ENCODE data around the gene PHYHD1. TPM values are rescaled to one million over a fixed set of nuclear protein-coding genes. Genes with fewer than 3 reads are reported as not detected.

The PHYHD1 gene
- total RNA-seq, 4 donors from 2014 or later: 37.8 to 55.3 (median 45.8) TPM

DNA sequence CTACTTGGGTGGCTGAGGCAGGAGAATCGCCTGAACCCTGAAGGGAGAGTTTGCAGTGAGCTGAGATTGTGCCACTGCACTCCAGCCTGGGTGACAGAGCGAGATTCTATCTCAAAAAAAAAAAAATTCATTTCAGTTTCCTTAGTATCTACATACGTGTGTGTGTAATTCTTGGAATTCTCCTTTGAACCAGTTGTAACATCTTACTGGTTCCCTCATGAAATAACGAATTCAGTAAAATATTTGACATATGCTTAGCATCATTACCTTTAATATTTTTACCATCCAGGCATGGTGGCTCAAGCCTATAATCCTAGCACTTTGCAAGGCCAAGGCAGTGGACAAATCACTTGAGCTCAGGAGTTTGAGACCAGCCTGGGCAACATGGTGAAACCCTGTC lies 8.8 kb downstream of the PHYHD1 start:
- Histone ChIP-seq H3K9me3 (no peaks in the 10 kb centered on the region), H3K4me3 (no peak overlapping the region), H3K27me3 (no peaks in the 10 kb centered on the region), H3K36me3 (peaks cover 0 to 27% (median 0%) of the 10 kb centered on the region in 3 donors), H3K4me1 (peaks cover 0 to 11% (median 4%) of the 10 kb centered on the region in 4 donors), H3K27ac (no peak overlapping the region)
- no peak for DNase-seq (ENCODE audit: low spot score in 2 of 2)
- no peak for TF ChIP-seq POLR2A (IDR thresholded peaks at IDR 0.05)
- TF ChIP-seq, protein P1, sequence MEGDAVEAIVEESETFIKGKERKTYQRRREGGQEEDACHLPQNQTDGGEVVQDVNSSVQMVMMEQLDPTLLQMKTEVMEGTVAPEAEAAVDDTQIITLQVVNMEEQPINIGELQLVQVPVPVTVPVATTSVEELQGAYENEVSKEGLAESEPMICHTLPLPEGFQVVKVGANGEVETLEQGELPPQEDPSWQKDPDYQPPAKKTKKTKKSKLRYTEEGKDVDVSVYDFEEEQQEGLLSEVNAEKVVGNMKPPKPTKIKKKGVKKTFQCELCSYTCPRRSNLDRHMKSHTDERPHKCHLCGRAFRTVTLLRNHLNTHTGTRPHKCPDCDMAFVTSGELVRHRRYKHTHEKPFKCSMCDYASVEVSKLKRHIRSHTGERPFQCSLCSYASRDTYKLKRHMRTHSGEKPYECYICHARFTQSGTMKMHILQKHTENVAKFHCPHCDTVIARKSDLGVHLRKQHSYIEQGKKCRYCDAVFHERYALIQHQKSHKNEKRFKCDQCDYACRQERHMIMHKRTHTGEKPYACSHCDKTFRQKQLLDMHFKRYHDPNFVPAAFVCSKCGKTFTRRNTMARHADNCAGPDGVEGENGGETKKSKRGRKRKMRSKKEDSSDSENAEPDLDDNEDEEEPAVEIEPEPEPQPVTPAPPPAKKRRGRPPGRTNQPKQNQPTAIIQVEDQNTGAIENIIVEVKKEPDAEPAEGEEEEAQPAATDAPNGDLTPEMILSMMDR (IDR thresholded peaks at IDR 0.05): no peak
- no peak for TF ChIP-seq EP300 (IDR thresholded peaks at IDR 0.05)
- 85 to 90% methylated on average over 4 of the region's 4 CpGs for WGBS, 2 donors

DNA sequence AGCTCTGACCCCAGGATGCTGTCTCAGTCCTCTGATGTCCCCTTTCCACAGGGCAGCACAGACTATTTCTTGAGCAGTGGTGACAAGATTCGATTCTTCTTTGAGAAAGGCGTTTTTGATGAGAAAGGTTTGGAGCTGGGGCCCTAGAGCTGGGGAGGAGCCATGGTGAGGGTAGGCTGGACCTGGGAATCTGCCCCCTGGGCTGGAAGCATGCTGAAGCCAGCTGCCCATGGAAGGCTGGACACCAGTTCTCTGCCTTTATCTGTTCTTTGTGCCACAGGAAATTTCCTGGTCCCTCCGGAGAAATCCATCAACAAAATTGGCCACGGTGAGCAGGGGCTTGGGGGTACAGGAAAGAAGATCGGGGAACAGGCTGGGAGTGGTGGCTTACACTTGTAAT lies 12.9 kb downstream of the PHYHD1 start:
- Histone ChIP-seq H3K27ac (no peak overlapping the region), H3K4me3 (no peak overlapping the region), H3K27me3 (no peaks in the 10 kb centered on the region), H3K36me3 (peaks cover 0 to 52% (median 0%) of the 10 kb centered on the region in 3 donors), H3K9me3 (no peaks in the 10 kb centered on the region), H3K4me1 (no peaks in the 10 kb centered on the region)
- no peak for DNase-seq (ENCODE audit: low spot score in 2 of 2)
- WGBS, 2 donors: 80 to 90% methylated on average over 5 of the region's 5 CpGs
- TF ChIP-seq POLR2A (IDR thresholded peaks at IDR 0.05) (no peak), EP300 (IDR thresholded peaks at IDR 0.05) (no peak)
- TF ChIP-seq, protein P1 (IDR thresholded peaks at IDR 0.05): no peak

DNA sequence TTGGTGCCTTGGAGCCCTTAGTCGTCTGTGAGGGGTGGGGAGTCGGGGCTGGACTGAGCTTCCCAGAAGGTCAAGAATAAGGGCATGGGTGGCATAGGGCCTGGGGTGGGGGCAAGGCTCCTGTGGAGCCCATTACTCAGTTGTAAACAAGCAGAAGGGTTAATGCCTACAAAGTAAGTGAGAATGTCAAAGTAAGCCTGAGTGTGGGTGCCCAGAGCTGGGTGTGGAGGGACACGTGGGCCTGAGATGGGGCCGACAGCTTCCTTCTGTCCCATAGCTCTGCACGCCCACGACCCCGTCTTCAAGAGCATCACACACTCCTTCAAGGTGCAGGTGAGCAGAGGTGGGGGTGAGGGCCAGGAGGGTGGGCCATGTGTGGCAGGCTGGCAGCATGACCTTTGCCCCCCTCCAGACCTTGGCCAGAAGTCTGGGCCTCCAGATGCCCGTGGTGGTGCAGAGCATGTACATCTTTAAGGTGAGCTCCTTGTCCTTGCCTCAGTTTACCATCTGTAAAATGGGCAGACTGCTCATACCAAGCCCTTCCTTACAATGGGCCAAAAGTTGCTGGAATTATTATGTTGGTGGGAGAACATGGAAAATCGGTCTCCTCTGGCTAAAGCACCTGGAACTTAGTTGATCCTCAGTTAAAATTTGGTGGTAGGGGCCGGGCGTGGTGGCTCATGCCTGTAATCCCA lies 15.5 kb downstream of the PHYHD1 start:
- Histone ChIP-seq H3K27ac (no peak overlapping the region), H3K9me3 (no peaks in the 10 kb centered on the region), H3K36me3 (peaks cover 0 to 52% (median 0%) of the 10 kb centered on the region in 3 donors), H3K4me1 (peaks cover 0 to 10% (median 0%) of the 10 kb centered on the region in 4 donors), H3K4me3 (no peak overlapping the region), H3K27me3 (no peaks in the 10 kb centered on the region)
- TF ChIP-seq POLR2A (IDR thresholded peaks at IDR 0.05): no peak
- 84 to 86% methylated on average over 11 of the region's 11 CpGs for WGBS, 2 donors
- no peak for DNase-seq (ENCODE audit: low spot score in 2 of 2)

DNA sequence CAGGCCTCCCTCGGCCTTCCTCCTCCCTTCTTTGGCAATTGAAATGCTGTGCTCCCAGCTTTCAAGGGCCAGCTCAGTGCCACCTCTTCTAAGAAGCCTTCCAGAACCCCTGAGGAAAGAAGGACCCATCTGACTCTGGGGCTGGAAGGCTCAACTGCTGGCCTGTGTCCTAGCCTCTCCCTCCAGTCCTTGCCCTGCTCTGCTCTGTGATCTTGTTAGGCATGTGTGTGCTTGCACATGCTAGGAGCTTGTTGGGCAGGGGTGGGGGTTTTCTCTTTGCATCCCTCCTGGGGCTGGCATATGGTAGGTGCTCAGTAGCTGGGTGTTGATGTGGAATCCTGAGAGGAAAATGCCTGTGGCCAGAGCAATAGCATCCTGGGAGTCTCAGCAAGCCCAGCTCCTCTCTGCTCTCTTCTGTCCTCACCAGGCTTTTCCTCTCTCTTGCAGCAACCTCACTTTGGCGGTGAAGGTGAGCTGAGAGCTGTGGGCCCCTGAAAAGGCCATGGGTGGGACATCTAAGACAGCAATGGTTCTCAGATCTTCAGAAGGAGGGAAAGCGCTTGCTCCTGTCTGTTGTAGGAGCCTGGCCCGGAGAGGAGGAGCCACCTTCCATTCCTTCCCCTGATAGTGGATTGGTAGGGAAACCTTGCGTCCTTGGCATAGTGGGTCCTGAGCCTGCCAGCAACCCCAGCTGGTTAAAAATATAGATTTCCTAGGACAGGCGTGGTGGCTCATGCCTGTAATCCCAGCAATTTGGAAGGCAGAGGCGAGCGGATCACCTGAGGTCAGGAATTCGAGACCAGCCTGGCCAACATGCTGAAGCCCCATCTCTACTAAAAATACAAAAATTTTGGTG lies 16.8 kb downstream of the PHYHD1 start:
- peaks cover 0 to 16% (median 0%) of the 10 kb centered on the region in 4 donors for H3K4me1 ChIP-seq
- no peak for DNase-seq (ENCODE audit: low spot score in 2 of 2)
- WGBS, 2 donors: 84 to 85% methylated on average over 9 of the region's 9 CpGs
- TF ChIP-seq, protein P1 (IDR thresholded peaks at IDR 0.05): no peak
- TF ChIP-seq POLR2A (IDR thresholded peaks at IDR 0.05) (no peak), EP300 (IDR thresholded peaks at IDR 0.05) (no peak)
- H3K4me3 ChIP-seq: no peak overlapping the region
- H3K27me3 ChIP-seq: no peaks in the 10 kb centered on the region
- no peak overlapping the region for H3K27ac ChIP-seq
- no peaks in the 10 kb centered on the region for H3K9me3 ChIP-seq
- H3K36me3 ChIP-seq: peaks cover 0 to 64% (median 0%) of the 10 kb centered on the region in 3 donors

DNA sequence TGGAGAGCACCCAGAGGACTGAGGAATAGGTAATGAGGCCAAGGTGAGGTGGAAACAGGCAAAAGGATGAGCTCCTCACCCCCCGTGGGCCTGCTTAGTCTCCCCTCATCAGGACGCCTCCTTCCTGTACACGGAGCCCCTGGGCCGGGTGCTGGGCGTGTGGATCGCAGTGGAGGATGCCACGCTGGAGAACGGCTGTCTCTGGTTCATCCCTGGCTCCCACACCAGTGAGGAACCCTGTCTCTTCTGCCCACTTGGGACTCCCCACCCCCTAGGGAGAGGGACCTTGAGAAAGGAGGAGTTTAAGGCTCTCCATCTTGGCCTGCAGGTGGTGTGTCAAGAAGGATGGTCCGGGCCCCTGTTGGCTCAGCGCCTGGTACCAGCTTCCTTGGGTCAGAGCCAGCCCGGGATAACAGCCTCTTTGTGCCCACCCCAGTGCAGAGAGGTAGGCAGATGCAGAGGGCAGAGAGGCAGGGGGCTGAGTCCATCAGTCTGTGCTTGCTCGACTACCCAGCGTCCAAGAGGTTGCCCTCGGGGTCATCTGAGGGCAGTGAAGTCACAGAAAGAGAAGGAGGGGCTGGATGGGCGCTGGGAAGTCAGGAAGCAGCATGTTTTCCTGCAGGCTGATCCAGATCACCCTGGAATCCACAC lies 19.6 kb downstream of the PHYHD1 start:
- no peak for DNase-seq (ENCODE audit: low spot score in 2 of 2)
- Histone ChIP-seq H3K4me1 (peaks cover 0 to 39% (median 0%) of the 10 kb centered on the region in 4 donors), H3K36me3 (peaks cover 0 to 73% (median 0%) of the 10 kb centered on the region in 3 donors), H3K27me3 (no peaks in the 10 kb centered on the region), H3K27ac (peak overlapping the region in 2 of 4 donors; percentile 39 to 64), H3K9me3 (no peaks in the 10 kb centered on the region), H3K4me3 (no peak overlapping the region)
- no peak for TF ChIP-seq EP300 (IDR thresholded peaks at IDR 0.05)
- WGBS, 2 donors: 49 to 59% methylated on average over 13 to 15 of the region's 15 CpGs

All from tibial nerve (tissue), 4 donors.